MCF 10A (cell line): ENCODE measurements around the gene CDCA7. TPM values are rescaled to one million over a fixed set of nuclear protein-coding genes. Genes with fewer than 3 reads are reported as not detected.

ENCODE experiments used
- BruUV-seq: library from RNA; stranded (reverse); fragments of 400-500 nt; replicated peaks from 2 replicates; lab custom pipeline; 2021; lab: Mats Ljungman, UMichigan
- CTCF ChIA-PET: fragments of 300-600 bp; sonication (Branson Sonifier 250); formaldehyde crosslinking; extraction: SDS; loops from one replicate; lab custom pipeline; 2021; ENCODE audit warnings: antibody characterized with exemption, inconsistent platforms; lab: Yijun Ruan, JAX
- POLR2A ChIA-PET: fragments of 300-600, 350-650 bp; sonication (Branson Sonifier 250); formaldehyde crosslinking; extraction: SDS; loops from one replicate; lab custom pipeline; 2020; ENCODE audit warnings: antibody characterized with exemption, inconsistent platforms; lab: Yijun Ruan, JAX
- DNase-seq: peaks from one replicate; pipeline ENCODE4 v3.0.0-alpha.2; 2018; ENCODE audit not compliant: unreplicated experiment
- H3K27ac Mint-ChIP-seq: one replicate; pipeline ENCODE4 v1.8.0; 2022; ENCODE audit warnings: mild to moderate bottlenecking, low read depth, mixed read lengths; ENCODE audit not compliant: unreplicated experiment
- H3K27me3 Mint-ChIP-seq: one replicate; pipeline ENCODE4 v1.8.0; 2022; ENCODE audit warnings: mixed read lengths; ENCODE audit not compliant: insufficient read depth, unreplicated experiment
- H3K36me3 Mint-ChIP-seq: one replicate; pipeline ENCODE4 v1.8.0; 2022; ENCODE audit warnings: mild to moderate bottlenecking, moderate library complexity, mixed read lengths; ENCODE audit not compliant: insufficient read depth, unreplicated experiment
- H3K4me1 Mint-ChIP-seq: one replicate; pipeline ENCODE4 v1.8.0; 2022; ENCODE audit warnings: mixed read lengths; ENCODE audit not compliant: insufficient read depth, unreplicated experiment
- H3K4me3 Mint-ChIP-seq: one replicate; pipeline ENCODE4 v1.8.0; 2022; ENCODE audit warnings: mild to moderate bottlenecking, moderate library complexity, mixed read lengths; ENCODE audit not compliant: unreplicated experiment
- H3K9me3 Mint-ChIP-seq: one replicate; pipeline ENCODE4 v1.8.0; 2022; ENCODE audit warnings: mixed read lengths; ENCODE audit not compliant: unreplicated experiment
- intact Hi-C: fragments of 100-400 bp; cut with micrococcal nuclease; formaldehyde crosslinking; loops from 2 replicates; pipeline ENCODE4 v1.14.1; 2022
- total RNA-seq: library from RNA; stranded (reverse); gene quantifications from 2 replicates; pipeline ENCODE4 v1.2.3, GENCODE V29; 2022
- TF ChIP-seq, protein P1 (sequence below): fragments of 200-600 bp; IDR thresholded peaks from one replicate; pipeline ENCODE4 v1.8.0; 2022; ENCODE audit warnings: antibody characterized with exemption, mild to moderate bottlenecking; ENCODE audit not compliant: unreplicated experiment

CDCA7 gene
- total RNA-seq, 1 experiment from 2014 or later, result 14.0 TPM

DNA sequence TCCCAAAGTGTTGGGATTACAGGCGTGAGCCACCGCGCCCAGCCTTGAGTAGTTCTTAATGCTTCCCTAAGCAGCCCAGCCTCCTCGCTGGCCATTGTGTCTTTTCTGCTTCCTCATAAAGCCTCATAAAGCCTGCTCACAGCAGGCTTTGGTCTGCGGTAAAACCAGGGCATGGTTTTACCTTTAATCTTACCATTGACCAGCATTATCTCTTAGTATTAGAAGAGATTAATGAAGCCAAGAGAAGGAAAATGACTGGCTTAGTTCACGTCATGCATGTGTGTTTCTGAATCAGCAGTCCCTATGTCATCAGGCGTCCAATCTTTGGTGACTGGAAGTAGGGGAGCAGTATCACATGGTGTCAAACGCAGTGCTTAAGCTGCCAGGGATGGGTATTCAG is 14.9 kb upstream of the CDCA7 start:
- TF ChIP-seq, protein P1, sequence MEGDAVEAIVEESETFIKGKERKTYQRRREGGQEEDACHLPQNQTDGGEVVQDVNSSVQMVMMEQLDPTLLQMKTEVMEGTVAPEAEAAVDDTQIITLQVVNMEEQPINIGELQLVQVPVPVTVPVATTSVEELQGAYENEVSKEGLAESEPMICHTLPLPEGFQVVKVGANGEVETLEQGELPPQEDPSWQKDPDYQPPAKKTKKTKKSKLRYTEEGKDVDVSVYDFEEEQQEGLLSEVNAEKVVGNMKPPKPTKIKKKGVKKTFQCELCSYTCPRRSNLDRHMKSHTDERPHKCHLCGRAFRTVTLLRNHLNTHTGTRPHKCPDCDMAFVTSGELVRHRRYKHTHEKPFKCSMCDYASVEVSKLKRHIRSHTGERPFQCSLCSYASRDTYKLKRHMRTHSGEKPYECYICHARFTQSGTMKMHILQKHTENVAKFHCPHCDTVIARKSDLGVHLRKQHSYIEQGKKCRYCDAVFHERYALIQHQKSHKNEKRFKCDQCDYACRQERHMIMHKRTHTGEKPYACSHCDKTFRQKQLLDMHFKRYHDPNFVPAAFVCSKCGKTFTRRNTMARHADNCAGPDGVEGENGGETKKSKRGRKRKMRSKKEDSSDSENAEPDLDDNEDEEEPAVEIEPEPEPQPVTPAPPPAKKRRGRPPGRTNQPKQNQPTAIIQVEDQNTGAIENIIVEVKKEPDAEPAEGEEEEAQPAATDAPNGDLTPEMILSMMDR, result no peak
- intact Hi-C loops, result no loop called here
- Mint-ChIP-seq H3K4me3 (no peak overlapping the region), H3K4me1 (no peaks in the 10 kb centered on the region), H3K9me3 (peaks cover 2% of the 10 kb centered on the region), H3K36me3 (no peaks in the 10 kb centered on the region), H3K27me3 (no peaks in the 10 kb centered on the region), H3K27ac (no peak overlapping the region)
- POLR2A ChIA-PET, result no interaction called here
- BruUV-seq, result no TSS peak
- CTCF ChIA-PET, result no interaction called here
- no peak for DNase-seq

DNA sequence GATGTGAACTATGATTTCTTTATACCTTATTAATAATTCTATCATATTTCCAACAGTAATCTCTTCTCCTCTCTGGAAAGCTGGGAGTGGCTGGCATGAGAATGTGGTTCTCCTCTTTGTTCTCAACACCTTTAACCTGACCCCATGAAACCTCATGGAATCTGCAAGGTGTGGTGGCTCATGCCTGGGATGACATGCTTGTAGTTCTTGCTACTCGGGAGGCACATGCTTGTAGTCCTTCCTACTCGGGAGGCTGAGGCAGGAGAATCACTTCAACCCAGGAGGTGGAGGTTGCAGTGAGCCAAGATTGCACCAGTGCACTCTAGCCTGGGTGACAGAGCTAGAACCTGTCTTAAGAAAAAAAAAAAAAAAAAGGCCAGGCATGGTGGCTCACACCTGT is 10.8 kb upstream of the CDCA7 start:
- intact Hi-C loops, result no loop called here
- no TSS peak for BruUV-seq
- no peaks in the 10 kb centered on the region for H3K4me1 Mint-ChIP-seq
- H3K27me3 Mint-ChIP-seq, result no peaks in the 10 kb centered on the region
- H3K36me3 Mint-ChIP-seq, result no peaks in the 10 kb centered on the region
- H3K9me3 Mint-ChIP-seq, result peaks cover 7% of the 10 kb centered on the region
- ChIA-PET POLR2A (interaction anchor here (0.6 kb wide), 1 partner anchor 542 kb away, joined by 3 read pairs; no protein-coding TSS in a partner anchor), CTCF (no interaction called here)
- H3K4me3 Mint-ChIP-seq, result no peak overlapping the region
- H3K27ac Mint-ChIP-seq, result no peak overlapping the region
- TF ChIP-seq, protein P1, result no peak
- DNase-seq, result no peak

DNA sequence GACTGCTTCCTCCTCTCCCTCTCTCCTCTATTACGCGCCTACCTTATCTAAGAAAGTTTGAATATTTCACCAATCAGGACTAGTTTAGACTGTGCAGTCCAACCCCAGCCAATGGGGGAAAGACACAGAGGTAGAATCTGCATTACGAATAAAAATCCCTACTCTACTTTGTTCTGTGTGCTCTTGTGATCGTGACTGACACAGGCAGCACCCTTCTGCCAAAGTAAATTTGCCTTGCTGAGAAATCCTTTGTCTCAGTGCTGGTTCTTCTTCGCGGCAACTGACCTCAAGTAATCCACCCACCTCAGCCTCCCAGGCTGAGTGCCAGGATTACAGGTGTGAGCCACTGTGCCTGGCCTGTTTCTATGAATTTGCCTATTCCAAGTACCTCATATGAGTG is 8.6 kb upstream of the CDCA7 start:
- H3K27ac Mint-ChIP-seq, result no peak overlapping the region
- ChIA-PET POLR2A (interaction anchor here (1.9 kb wide), 1 partner anchor 10 kb away, joined by 5 read pairs; no protein-coding TSS in a partner anchor), CTCF (interaction anchor here (0.6 kb wide), 1 partner anchor 11 kb away, joined by 3 read pairs; no protein-coding TSS in a partner anchor)
- H3K36me3 Mint-ChIP-seq, result no peaks in the 10 kb centered on the region
- no peaks in the 10 kb centered on the region for H3K4me1 Mint-ChIP-seq
- DNase-seq, result no peak
- no TSS peak for BruUV-seq
- no peak overlapping the region for H3K4me3 Mint-ChIP-seq
- H3K9me3 Mint-ChIP-seq, result peaks cover 7% of the 10 kb centered on the region
- intact Hi-C loops, result no loop called here
- TF ChIP-seq, protein P1, result no peak
- peaks cover 10% of the 10 kb centered on the region for H3K27me3 Mint-ChIP-seq

DNA sequence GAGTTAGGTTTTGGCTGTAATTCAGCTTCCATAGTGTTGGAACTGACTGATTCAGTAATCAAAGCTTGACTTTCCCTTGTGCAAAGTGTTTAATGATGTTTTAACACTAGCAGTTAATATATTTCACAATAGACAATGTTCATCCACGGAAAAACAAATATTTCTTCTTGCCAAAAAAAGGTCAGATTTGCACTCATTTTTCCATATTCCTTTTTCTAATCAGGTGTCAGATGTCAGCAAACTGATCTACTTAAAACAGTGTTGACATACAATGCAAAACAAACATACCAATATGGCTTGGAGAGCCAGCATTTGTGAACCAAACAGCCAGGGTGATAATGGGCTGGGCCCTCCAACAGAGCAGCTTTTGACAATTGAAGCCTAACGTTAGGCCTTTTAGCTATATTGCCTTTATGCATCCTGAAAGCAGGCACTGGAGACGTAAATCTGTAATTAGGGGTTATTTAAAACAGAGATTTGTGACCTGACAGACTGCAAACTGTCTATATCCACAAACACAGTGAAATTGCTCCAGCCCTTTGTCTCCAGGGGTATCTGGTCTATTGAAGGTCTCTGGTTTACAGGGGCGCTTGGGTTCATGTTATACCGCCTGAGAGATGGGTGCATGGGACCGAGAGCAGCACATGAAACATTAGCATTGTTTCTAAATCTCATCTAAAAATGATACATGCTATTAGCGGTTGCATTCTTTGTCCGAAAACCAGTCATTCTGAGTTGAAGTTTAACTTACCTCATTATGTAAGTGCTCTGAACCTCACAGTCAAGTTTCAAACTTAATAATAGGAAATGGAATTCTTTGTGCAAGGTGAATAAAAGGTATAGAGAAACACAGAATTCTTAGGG is 7.1 kb upstream of the CDCA7 start:
- Mint-ChIP-seq H3K4me3 (no peak overlapping the region), H3K4me1 (no peaks in the 10 kb centered on the region), H3K9me3 (peaks cover 7% of the 10 kb centered on the region), H3K27ac (no peak overlapping the region), H3K27me3 (peaks cover 25% of the 10 kb centered on the region), H3K36me3 (no peaks in the 10 kb centered on the region)
- no TSS peak for BruUV-seq
- POLR2A ChIA-PET, result no interaction called here
- CTCF ChIA-PET, result interaction anchor here (0.6 kb wide), 1 partner anchor 917 kb away, joined by 4 read pairs; no protein-coding TSS in a partner anchor
- intact Hi-C loops, result no loop called here
- TF ChIP-seq, protein P1, result no peak
- no peak for DNase-seq
